Coronary artery (tissue), 2 donors: ENCODE data around the gene NUDT22.

Experiments used
- DNase-seq: peaks from one replicate; pipeline ENCODE4 v3.0.0-alpha.2; 2017; ENCODE audit warnings: low spot score
- H3K27ac ChIP-seq, 2 donors: fragments of 200-600 bp; sonication (generic); one replicate each; pipeline ENCODE4 v1.5.1; 2016 to 2019
- H3K4me3 ChIP-seq: fragments of 200-600 bp; sonication (generic); 2 replicates; pipeline ENCODE4 v1.5.1; 2016; ENCODE audit warnings: mild to moderate bottlenecking, moderate library complexity
- CTCF ChIP-seq: fragments of 200-600 bp; sonication (generic); IDR thresholded peaks from one replicate; pipeline ENCODE4 v1.5.1; 2019; ENCODE audit warnings: antibody characterized with exemption

Gene NUDT22

GRCh38 chr11:64268025-64268892 lies 42.2 kb downstream of the NUDT22 start:
- no peak for TF ChIP-seq CTCF
- DNase-seq = no peak
- H3K4me3 ChIP-seq = peak overlapping the region; percentile 85
- peak overlapping the region; percentile 85 to 95 for H3K27ac ChIP-seq

GRCh38 chr11:64268893-64269539 lies 42.9 kb downstream of the NUDT22 start:
- Histone ChIP-seq H3K27ac (peak overlapping the region; percentile 85 to 95), H3K4me3 (peak overlapping the region; percentile 85)
- TF ChIP-seq CTCF = no peak
- DNase-seq = peak; percentile 89

GRCh38 chr11:64269540-64270220 lies 43.6 kb downstream of the NUDT22 start:
- peak; percentile 99 for DNase-seq
- TF ChIP-seq CTCF = no peak
- peak overlapping the region; percentile 85 for H3K4me3 ChIP-seq
- H3K27ac ChIP-seq = peak overlapping the region; percentile 85 to 98

- no peak for TF ChIP-seq CTCF
- no peak overlapping the region for H3K4me3 ChIP-seq
- DNase-seq = no peak
- no peak overlapping the region for H3K27ac ChIP-seq
Measured at GRCh38 chr11:64275031-64275800, 49.1 kb downstream of the NUDT22 start.

- TF ChIP-seq CTCF = no peak
- no peak for DNase-seq
- Histone ChIP-seq H3K4me3 (no peak overlapping the region), H3K27ac (no peak overlapping the region)
Measured at GRCh38 chr11:64275841-64276240, 49.8 kb downstream of the NUDT22 start.

GRCh38 chr11:64276653-64277431 lies 50.8 kb downstream of the NUDT22 start:
- no peak overlapping the region for H3K4me3 ChIP-seq
- DNase-seq = no peak
- no peak overlapping the region for H3K27ac ChIP-seq
- TF ChIP-seq CTCF = no peak
